ENCODE measurements around the gene DCDC1.
A peak's percentile ranks its signal among the peaks of the same experiment; 100 is the strongest.

Gene DCDC1

DNA sequence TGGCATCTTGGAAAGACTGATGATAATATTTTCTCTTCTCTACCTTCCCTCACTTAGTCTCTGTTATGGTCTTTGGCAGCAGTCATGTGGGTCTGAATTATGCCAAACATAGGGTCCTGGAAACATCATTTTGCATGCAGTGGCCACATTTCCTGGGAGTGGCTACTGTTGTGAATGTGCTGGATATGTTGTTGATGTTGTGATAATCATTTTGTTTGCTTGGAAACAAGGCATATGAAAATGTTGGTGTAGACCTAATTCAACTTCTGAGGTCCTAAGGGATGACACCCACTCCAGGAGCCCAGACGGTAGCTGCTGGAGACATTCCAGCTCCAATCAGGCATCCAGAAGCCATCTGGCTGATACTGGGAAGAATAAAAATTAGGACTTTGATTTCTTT is 109.7 kb downstream of the DCDC1 start:
- no peak overlapping the region for H3K4me3 ChIP-seq (ENCODE audit: low read length)
- no peak for TF ChIP-seq CTCF (IDR thresholded peaks at IDR 0.05; ENCODE audit: insufficient read depth, low read depth, low read length, missing control alignments)
- no peak for DNase-seq (ENCODE audit: low read depth)

GRCh38 chr11:31254415-31254814 is 115.1 kb downstream of the DCDC1 start:
- no peak overlapping the region for H3K4me3 ChIP-seq (ENCODE audit: low read length)
- peak; percentile 91 for DNase-seq (ENCODE audit: low read depth)
- TF ChIP-seq CTCF (IDR thresholded peaks at IDR 0.05; ENCODE audit: insufficient read depth, low read depth, low read length, missing control alignments) = no peak

DNA sequence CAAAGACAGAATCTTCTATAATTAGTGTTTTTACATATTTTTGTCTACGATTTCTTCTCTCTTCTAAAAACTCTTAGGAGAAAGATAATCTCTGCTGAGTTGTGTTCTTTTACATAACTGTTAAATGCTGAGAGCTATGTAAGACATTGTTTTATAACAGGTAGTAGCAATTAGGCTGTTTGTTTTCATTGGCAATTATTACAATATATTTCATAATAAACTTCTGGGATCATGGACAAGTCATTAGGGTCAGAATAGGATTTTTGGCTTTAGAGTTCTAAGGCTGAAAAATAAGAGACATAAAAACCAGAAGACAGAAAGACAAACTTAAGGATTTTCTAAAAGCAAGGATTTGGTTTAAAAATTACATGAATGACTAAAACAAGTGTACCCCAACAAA is 120.8 kb downstream of the DCDC1 start:
- no peak for TF ChIP-seq CTCF (IDR thresholded peaks at IDR 0.05; ENCODE audit: insufficient read depth, low read depth, low read length, missing control alignments)
- DNase-seq (ENCODE audit: low read depth) = no peak
- no peak overlapping the region for H3K4me3 ChIP-seq (ENCODE audit: low read length)

DNA sequence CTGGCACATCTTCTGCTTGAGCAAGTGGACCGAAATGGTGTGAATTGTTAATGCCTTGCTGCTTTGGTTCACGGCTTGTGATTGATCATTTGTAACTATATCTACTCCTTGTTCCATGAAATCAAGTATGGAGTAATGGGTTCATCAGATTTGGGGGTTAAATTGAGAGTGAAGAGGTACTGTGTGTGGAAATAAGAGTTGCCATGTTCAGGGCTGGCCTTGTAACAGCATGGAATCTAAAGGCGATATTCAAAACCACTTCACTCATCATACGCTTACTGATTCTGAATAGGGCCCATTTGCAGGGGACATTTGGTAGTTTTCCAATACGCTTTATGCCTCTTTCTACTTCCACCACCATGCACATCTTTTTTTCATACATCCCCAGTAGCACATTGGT is 122.2 kb downstream of the DCDC1 start:
- TF ChIP-seq CTCF (IDR thresholded peaks at IDR 0.05; ENCODE audit: insufficient read depth, low read depth, low read length, missing control alignments) = no peak
- DNase-seq (ENCODE audit: low read depth) = no peak
- no peak overlapping the region for H3K4me3 ChIP-seq (ENCODE audit: low read length)

GRCh38 chr11:31246451-31247165 is 122.9 kb downstream of the DCDC1 start:
- TF ChIP-seq CTCF (IDR thresholded peaks at IDR 0.05; ENCODE audit: insufficient read depth, low read depth, low read length, missing control alignments) = no peak
- peak; percentile 13 for DNase-seq (ENCODE audit: low read depth)
- H3K4me3 ChIP-seq (ENCODE audit: low read length) = no peak overlapping the region

DNA sequence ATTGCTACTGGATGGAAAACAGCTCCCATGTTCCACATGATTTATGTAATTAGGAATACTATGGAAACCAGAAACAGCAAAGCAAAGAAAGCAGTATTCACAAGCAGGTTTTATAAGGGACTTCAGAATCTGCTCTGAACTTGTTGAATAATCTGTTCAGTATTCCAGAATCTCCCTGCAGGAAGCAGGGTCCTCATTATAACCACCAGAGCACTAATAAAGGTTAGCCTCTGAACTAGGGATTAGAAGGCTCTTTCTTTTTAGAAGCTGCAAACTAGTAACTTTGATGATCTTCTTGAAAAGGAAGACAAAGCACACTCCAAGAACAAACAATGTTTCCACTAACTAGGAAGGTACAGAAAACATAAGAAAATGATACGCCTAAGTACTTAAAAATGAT is 125.8 kb downstream of the DCDC1 start:
- TF ChIP-seq CTCF (IDR thresholded peaks at IDR 0.05; ENCODE audit: insufficient read depth, low read depth, low read length, missing control alignments) = no peak
- no peak overlapping the region for H3K4me3 ChIP-seq (ENCODE audit: low read length)
- DNase-seq (ENCODE audit: low read depth) = no peak

DNA sequence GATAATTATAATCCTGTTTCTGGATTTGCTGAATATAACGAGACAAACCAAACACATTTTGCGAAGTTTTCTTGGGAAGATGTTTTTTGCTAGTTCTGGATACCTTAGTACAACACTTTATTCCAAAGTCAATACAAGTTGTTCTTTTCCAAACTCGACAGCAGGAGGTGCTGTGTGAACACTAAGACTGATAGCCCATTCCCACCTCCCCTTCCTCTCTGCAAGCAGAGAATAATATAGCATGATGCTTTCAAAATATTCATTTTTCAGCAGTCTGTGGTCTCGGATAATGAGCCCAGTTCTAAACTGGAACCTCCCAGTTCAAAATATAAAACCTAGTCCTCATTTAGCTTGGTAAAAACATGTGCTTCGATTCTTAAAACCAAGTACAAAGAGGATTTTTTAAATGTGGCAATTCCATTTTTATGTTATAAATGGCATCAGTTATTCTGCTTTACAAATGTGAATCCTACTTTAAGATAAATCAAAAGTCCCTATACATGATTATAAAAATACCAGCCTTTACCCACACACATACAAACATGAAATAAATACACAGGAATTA is 129.1 kb downstream of the DCDC1 start:
- peak; percentile 76 for TF ChIP-seq CTCF (IDR thresholded peaks at IDR 0.05; ENCODE audit: insufficient read depth, low read depth, low read length, missing control alignments)
- no peak overlapping the region for H3K4me3 ChIP-seq (ENCODE audit: low read length)
- DNase-seq (ENCODE audit: low read depth) = peak; percentile 63
